Transverse colon (tissue), 3 donors: Measurements from ENCODE around the gene FOXE3.
A peak's percentile ranks its signal among the peaks of the same experiment; 100 is the strongest.

Source experiments
- EP300 ChIP-seq: sonication (generic); formaldehyde crosslinking; IDR thresholded peaks from one replicate; pipeline ENCODE4 v1.6.1; 2017; ENCODE audit warnings: antibody characterized with exemption, low read depth
- POLR2A ChIP-seq: fragments of 450-650 bp; IDR thresholded peaks from one replicate; pipeline ENCODE4 v1.6.1; 2016; ENCODE audit warnings: antibody characterized with exemption, mild to moderate bottlenecking, moderate library complexity
- TF ChIP-seq, protein P1 (sequence below), 5 experiments: fragments of 200-600 bp in 3 of 5; fragments of 450-650 bp in 2 of 5; sonication (generic) in 3 of 5; IDR thresholded peaks; 1 replicate in 2 of 5; 2 replicates in 3 of 5; pipeline ENCODE4 v1.5.1; 2016 to 2017; ENCODE audit warnings: antibody characterized with exemption in 5 of 5, inconsistent platforms in 3 of 5, mild to moderate bottlenecking in 2 of 5, moderate library complexity in 1 of 5

DNA sequence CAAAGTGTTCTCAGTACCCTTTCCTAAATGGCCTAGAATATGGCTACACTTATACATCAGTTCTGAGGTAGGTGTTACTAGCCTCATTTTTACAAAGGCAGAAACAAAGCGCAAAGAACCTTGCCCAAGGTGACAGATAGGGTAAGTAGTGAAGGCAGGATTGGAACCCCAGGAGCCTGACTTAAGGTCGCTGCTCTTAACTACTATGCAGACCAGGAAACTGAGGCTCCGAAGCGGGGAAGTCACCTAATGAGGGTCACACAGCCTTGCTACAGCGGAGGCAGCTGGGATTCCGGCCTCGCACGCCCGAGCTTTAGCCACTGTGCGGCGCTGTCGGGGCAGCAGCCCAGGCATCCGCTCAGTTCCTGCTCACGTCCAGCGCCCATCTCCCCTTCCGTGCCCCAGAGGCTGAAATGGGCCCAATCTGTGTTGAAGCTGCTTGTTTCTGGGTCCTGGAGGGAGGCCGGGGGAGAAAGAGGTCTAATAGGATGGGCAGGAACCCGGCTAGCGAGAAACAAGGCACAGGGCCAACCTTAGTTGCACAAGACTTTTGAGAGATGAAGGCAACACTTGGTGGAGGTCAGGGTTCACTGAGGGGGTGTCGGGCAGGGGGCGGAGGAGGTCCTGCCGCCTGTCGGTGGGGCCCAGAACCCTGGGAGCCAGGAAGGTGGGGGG is 20.4 kb downstream of the FOXE3 start:
- TF ChIP-seq, protein P1, sequence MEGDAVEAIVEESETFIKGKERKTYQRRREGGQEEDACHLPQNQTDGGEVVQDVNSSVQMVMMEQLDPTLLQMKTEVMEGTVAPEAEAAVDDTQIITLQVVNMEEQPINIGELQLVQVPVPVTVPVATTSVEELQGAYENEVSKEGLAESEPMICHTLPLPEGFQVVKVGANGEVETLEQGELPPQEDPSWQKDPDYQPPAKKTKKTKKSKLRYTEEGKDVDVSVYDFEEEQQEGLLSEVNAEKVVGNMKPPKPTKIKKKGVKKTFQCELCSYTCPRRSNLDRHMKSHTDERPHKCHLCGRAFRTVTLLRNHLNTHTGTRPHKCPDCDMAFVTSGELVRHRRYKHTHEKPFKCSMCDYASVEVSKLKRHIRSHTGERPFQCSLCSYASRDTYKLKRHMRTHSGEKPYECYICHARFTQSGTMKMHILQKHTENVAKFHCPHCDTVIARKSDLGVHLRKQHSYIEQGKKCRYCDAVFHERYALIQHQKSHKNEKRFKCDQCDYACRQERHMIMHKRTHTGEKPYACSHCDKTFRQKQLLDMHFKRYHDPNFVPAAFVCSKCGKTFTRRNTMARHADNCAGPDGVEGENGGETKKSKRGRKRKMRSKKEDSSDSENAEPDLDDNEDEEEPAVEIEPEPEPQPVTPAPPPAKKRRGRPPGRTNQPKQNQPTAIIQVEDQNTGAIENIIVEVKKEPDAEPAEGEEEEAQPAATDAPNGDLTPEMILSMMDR (IDR thresholded peaks at IDR 0.05): peak; percentile 81 to 94 (median 88)
- TF ChIP-seq POLR2A (peak; percentile 12), EP300 (no peak)
